Right ventricle myocardium superior (tissue), 1 donor: Measurements from ENCODE around the gene SPRYD4. TPM values are rescaled to one million over a fixed set of nuclear protein-coding genes. Genes with fewer than 3 reads are reported as not detected.
"Not testable (repeated sequence)": the region's sequence is repeated elsewhere in the genome, so short reads cannot be mapped to it uniquely, and the experiment has no call there.

Experiments
- ATAC-seq: fragments of 200-7000 bp; cut with Tn5 transposase; one replicate; pipeline ENCODE4 v1.9.1; 2020; ENCODE audit warnings: mild to moderate bottlenecking; ENCODE audit not compliant: poor library complexity
- DNase-seq: peaks from one replicate; pipeline ENCODE4 v3.0.0-alpha.2; 2020
- intact Hi-C: fragments of 100-400 bp; cut with DNase I; formaldehyde crosslinking; loops from one replicate; pipeline ENCODE4 v1.11.2; 2022
- long read RNA-seq: library from polyadenylated mRNA; unstranded; transcript quantifications from one replicate; pipeline ENCODE4 v2.0.0, GENCODE V29; 2021
- total RNA-seq: library from RNA; stranded (reverse); fragmentation: NEBNext Ultra II Directional; extraction: Animal tissue kit (Norgen Biotek cat#: 25700); gene quantifications from one replicate; pipeline ENCODE4 v1.2.1, GENCODE V29; 2021
- donor health status: DM: no; HTN: yes; CAD: no; lungs with severe emphysema.

The SPRYD4 gene
- total RNA-seq = 2.9 TPM
- long read RNA-seq, full-length matches to known transcripts = 55 of 55 reads
- long read RNA-seq, partial matches to known transcripts = 0 of 55 reads
- long read RNA-seq, other reads (novel, unspliced or antisense) = 0 of 55 reads

DNA sequence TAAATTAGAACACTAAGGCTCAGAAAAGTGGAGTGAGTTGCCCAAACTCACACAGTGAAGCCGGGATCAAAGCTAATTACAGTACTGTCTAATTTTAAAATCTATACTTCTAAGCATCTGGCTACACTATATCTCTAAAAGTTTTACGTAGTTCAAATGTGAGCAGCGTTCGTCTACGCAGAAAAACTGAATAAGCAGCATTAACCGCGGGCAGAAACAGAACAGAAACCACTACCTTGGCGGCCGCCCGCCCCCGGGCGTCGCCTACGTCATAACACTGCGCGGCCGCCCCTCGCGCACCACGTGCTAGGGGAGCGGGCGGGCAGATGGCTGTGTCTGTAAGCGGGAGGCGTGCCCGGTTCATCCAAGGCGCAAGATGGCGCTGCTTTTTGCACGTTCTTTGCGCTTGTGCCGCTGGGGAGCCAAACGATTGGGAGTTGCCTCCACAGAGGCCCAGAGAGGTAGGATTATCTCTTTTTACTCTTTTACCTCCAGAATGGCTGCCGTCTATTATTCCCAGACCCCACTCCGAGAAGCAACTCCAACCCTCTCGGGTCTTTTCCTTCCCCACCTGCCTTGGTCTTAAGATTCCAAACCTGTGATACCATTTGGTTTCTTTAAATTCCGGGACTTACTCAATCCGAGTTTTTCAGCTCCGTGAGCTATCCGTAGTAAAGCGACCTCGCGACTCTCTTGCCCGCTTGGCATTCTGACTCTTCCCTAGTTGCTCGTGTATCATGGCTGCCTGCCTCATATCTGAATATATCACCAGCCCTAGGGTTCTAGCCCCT, at the start of gene SPRYD4:
Gene SPRYD4 (plus strand): TSS at position 363 of the 791 bp plus-strand sequence. CDS start 14 bp downstream, at position 377.
- peak; percentile 98 for ATAC-seq
- DNase-seq = peak; percentile 96
- intact Hi-C loops = loop anchor here (5.0 to 10.0 kb wide), 2 partner anchors 114 to 276 kb away; no protein-coding TSS in a partner anchor

DNA sequence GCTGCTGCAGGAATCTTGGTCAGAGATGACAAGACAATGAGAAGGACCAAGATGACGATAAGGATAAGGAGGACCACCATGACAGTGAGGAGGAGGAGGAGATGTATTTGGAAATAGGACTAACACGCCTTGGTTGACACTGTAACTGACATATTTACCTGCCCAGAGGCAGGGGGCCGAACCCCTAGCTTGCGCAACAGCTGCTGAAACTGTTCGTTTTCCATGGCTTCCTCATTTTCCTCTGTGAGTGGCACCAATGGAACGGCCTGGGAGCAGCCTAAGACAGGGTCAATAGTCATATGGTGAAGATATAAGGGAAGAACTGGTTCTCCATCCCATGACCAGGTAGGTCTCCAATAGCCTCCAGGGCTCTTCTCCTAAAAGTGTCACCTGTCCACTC, 48.0 kb upstream of the SPRYD4 start:
- DNase-seq (no peak), ATAC-seq (no peak)
- intact Hi-C loops = no loop called here

DNA sequence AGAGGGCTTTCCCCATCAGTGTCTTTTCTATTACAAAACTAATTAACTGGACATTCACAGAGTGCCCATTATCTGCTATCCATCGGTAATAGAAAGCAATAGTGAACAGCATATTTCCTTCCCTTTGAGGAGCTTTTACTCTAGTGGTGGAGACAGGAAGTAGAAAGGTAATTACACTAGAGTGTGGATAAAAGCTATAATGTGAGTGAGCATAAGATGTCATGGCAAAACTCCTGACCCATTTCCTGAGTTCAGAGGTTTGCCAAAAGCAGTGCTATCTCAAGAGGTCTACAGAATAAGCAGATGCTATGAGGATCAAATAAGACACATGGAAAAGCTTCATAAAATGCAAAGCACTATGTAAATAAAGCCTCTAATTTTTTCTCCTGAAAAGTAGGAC, 43.2 kb upstream of the SPRYD4 start:
- no peak for DNase-seq
- no peak for ATAC-seq
- intact Hi-C loops = no loop called here

DNA sequence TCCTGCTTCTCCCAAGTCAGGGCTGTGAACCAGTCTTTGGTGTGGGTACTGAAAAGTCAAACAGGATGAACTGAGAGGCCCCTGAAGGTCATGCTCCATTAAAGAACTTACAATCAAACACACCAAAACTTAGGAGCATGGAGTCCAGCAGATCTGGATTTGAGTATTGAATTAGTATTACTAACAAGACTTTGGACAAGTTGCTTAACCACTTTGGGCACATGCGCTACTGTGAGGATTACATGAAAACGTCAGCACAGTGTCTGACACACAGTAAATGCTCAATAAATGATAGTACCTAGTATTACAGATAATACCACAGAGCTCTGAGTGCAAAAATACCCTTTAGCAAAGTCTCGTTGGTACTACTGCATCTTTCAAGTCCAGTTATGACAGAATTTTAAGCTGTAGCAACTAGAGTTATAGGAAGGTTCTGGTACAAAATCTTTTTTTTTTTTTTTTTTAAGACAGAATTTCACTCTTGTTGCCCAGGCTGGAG, 42.4 kb upstream of the SPRYD4 start:
- intact Hi-C loops = no loop called here
- no peak for ATAC-seq

DNA sequence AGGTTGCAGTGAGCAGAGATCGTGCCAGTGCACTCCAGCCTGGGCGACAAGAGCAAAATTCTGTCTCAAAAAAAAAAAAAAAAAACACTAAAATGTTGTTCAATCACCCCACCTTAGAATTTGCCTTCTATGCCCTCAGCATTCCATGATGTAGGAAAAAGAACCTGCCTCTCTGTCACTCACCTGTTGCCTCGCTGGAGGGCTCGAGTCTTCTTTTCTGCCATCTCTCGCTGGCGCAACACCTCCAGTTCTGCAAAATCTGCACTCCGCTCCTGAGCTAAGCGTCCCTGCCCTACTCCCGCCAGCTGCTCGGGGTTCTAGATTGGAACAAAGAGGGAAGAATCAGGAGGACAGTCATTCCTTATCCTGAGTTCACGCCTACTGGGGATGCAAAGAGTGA, 37.1 kb upstream of the SPRYD4 start:
- ATAC-seq (no peak), DNase-seq (no peak)
- intact Hi-C loops = no loop called here

More for the DNA sequence above, 42.4 kb upstream of the SPRYD4 start:
- DNase-seq = no peak

DNA sequence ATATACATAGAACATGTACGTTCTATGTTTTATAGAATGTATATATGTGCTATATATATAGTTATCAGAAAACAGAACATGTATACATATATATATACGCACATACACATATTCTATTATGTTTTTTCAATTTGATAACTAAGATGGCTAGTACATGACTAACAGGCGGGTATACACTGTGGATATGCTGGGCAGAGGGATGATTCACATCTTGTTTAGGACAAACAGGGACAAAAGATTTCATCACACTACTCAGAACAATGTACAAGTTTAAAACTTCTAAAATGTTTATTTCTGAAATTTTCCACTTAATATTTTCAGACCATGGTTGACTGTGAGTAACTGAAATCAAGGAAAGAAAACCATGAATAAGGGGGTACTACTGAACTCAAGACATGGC, 36.5 kb upstream of the SPRYD4 start:
- no peak for DNase-seq
- no peak for ATAC-seq
- intact Hi-C loops = no loop called here

DNA sequence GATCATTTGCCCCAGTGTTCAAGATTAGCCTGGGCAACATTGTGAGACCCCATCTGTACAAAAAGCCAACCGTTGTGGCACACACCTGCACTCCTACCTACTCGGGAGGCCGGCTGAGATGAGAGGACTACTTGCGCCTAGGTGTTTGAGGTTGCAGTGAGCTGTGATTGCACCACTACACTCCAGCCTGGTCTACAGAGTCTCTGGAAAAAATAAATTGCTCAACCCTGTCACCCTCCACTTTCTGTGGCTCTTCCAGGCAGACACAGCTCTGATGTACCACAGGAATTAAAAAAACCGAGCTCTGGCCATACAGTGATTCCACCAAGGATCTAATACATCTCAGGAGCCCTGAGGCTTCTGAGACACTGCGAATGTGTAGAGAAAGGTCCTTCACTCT, 33.5 kb upstream of the SPRYD4 start:
- no peak for DNase-seq
- ATAC-seq = no peak
- intact Hi-C loops = no loop called here

DNA sequence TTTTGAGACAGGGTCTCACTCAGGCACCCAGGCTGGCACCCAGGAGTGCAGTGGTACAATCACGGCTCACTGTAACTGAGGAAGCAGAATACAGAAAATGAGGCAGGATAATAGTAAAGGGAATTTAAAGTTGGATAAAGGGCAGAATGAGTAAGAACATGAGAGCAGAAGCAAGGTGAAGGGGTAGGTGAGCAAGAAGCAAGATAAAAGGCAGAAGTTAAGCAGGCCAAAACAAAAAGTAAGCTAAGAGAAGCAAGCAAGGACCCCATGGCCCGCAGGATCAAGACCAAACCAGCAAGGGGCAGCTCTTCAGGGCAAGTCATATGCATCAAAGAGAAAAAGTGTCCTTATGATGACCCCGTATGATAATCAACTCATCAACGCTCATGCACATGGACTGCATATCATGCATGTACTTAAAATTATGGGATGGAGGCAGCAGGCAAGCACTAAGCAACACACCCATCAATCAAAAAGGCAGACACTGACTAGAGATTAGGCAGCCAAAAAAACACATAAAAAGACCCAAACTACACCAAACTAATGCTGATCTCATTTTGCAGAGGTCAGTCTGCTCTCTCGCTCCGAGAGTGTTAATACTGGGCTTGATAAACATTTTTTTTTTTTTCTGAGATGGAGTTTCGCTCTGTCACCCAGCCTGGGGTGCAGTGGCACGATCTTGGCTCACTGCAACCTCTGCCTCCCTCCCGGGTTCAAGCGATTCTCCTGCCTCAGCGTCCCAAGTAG, 30.8 kb upstream of the SPRYD4 start:
- intact Hi-C loops = no loop called here
- no peak for DNase-seq
- no peak for ATAC-seq

DNA sequence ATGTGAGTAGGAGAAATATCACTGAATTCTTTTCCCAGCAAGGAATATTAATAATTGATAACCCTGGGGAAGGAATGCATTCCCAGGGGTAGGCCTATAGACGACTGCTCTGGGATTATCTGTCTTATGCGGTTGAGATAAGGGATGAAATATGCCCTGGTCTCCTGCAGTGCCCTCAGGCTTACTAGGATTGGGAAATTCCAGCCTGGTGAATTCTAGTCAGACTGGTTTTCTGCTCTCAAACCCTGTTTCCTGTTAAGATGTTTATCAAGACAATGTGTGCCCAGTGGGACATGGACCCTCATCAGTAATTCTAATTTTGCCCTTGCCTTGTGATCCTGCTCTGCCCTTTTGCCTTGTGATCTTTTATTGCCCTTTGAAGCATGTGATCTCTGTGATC, 25.2 kb upstream of the SPRYD4 start:
- DNase-seq, intact Hi-C loops, ATAC-seq: not testable (repeated sequence)

DNA sequence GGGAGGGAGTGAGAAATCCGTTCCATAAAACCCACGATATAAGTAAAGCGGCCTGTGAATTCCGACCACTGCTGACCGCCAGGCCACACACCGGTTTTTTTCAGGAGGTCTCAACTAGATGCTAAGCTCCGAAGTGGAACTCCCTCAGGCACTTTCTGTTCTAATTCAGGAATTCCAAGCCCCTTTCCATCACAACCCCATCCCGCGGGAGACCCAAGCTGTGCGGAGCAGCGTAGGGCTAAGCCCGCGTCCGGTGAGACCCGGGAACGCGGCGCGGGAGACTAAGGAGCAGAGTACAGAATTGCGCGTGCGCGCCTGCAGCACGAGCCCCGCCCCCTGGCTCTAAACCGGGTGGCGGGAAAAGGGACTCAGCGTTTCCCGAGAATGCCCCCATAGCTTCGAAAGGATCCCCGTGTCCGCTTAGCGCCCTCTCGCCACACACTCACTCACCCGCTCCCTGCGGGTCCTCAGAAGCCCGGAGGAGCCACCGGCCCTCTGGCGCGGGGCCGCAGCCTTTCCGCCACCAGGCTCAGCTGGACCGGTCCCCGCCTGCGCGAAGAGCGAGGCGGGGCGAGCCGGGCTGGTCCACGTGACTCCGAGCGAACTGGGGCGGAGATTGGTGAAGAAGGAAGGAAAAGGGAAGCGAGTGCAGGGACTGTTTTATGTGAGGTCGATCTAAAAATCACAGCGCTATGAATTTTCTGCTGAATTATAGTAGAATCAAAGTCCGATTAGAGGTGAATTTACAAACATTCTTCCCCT, 19.3 kb upstream of the SPRYD4 start, which contains the start of gene TIMELESS:
Gene TIMELESS (minus strand): TSS at position 567 of the 762 bp plus-strand sequence. CDS start 15,256 bp downstream, outside the sequence.
- DNase-seq (peak; percentile 93), ATAC-seq (peak; percentile 100)
- intact Hi-C loops = no loop called here

DNA sequence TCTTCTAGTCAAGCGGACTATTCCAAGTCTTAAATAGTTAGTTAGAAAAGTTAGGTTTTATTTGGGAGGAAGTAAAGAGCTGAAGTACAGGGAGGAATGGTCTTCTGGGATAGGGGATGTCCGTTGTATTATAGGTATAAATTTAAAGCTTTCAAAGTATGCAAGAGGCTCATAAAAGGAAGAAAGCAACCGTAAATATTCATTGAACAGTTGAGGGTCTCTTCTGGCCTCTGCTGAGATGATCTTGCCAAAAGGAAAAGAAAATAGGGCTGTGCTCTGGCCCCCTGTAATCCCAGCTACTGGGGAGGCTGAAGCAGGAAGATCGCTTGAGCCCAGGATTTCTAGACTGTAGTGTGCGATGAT, 18.8 kb upstream of the SPRYD4 start:
- no peak for ATAC-seq

DNA sequence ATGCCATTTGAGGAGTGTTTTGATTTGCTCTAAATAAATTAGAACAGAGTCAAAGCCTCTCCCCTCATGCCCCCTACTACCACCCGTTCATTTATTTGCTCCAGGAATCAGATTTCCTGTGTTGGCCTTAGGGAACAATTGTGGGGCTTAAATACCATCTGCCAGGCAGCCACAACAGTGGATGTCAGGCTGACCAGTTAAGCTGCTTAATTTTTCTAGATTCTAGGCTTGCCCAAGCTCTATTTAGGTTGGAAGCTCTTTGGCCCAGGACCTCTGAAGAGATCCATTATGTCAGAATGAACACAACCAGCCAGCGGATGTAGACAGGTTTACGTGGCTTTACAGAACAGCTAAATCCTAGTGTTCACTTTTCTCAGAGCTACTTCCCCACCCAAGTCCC, 18.1 kb upstream of the SPRYD4 start:
- ATAC-seq = no peak
- DNase-seq = no peak
- intact Hi-C loops = no loop called here

More for the DNA sequence above, 18.8 kb upstream of the SPRYD4 start:
- no peak for DNase-seq
- intact Hi-C loops = no loop called here

DNA sequence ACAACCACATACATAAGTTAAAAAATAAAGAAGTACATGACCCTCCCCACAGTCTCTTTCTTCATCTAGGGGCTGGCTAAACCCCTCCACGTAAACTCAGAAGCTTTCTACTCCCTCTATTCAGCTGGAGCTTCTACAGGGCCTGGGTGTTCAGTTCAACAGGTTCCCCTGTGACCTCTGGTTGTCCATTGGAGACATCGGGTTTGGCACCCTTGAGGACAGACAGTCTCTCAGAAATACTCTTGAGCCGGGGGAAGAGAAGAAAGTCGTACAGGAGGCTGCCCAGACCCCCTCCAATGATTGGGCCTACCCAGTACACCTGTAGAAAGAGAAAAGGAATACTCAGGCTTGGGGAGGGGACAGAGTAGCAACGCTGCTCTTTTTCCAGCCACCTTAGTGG, 17.2 kb upstream of the SPRYD4 start:
- intact Hi-C loops = no loop called here
- no peak for ATAC-seq
- no peak for DNase-seq

DNA sequence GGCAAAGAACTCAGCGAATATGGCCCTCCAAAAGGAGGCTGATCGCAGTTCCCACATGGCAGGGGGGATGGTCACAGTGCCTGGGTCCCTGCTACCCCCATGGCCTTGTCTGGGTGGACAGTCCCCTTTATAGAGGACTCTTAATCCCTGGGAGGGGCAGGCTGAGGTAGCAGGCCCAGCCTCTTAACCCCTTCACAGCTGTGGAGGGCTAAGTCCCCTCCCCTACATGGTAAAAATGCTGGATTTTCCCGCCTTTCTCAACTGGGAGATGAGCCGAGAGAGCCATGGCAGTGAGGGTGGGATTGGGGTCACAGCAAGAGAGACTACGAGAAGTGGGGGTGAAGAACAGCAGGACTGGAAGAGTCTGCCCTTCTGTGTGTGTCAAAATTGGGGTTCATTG, 13.8 kb upstream of the SPRYD4 start, which contains the start of gene MIP:
Gene MIP (minus strand): TSS at position 101 of the 400 bp plus-strand sequence. CDS start 44 bp downstream, at position 57.
- ATAC-seq = no peak
- intact Hi-C loops = no loop called here
- no peak for DNase-seq

DNA sequence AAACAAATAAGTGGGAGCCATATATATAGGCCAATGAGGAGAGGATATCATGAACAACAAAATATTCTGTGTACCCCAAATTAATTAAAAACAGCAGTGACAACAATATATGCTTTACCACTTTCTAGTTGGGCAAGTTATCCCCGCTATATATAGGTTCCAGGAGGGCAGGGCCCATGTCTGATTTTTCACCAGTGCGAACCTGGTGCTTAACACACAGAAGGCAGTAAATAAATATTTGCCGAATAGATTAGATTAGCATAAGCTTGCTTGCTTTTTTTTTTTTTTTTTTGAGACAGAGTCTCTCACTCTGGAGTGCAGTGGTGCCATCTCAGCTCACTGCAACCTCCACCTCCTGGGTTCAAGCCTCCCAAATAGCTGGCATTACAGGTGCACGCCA, 10.6 kb upstream of the SPRYD4 start:
- DNase-seq = no peak
- ATAC-seq = no peak
- intact Hi-C loops = no loop called here

DNA sequence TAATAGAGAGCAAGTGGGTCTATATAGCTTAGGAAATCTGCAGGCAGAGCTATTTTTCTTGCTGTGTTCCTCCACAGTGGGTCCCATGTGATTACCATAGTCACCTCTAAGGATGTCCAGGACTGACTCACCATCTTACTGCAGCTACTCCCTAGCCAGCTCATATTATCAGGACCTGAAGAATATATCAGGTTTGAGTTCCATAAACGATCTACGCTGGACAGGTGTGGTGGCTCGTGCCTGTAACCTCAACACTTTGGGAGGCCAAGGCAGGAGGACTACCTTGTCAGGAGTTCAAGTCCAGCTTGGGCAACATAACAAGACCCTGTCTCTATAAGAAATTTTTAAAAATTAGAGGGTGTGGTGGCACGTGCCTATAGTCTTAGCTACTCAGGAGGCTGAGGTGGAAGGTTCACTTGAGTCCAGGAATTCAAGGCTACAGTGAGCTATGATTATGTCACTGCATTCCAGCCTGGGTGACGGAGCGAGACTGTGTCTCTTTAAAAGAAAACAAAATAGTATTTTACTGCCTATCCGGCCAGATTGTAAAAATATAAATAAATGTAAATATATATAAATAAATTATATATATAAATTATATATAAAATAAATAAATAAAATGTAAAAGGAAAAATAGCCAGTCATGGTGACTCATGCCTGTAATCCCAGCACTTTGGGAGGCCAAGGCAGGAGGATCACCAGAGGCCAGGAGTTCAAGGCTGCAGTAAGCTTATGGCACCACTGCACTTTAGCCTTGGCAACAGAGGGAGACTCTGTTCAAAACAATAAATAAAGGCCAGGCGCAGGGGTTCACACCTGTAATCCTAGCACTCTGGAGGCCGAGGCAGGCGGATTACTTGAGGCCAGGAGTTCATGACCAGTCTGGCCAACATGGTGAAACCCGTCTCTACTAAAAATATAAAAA, 6.9 kb upstream of the SPRYD4 start:
- intact Hi-C loops = loop anchor here (10.0 kb wide), 1 partner anchor 107 kb away; no protein-coding TSS in a partner anchor
- ATAC-seq (no peak), DNase-seq (no peak)

DNA sequence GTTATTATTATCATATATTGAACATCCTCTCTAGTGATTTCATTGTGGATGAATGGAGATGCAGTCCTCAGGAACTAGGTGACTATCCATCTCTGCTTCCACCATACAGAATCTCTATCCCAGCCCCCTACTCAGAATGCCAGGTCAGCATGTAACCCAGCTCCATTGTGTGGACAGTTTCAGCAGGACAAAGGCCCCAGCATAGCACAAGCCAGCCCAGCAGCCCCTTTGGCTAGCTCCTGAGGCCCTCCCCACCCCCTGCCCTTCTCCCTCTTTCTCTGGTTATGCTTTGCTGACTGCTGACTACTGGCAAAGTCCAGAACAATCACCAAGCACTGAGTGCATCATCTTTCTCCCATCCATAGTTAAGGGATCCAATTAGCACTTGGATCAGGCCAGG, 5.8 kb upstream of the SPRYD4 start:
- ATAC-seq = no peak
- intact Hi-C loops = loop anchor here (10.0 kb wide), 1 partner anchor 108 kb away; no protein-coding TSS in a partner anchor
- DNase-seq = no peak
